ENCODE data around the gene SELENOH.

Gene SELENOH

DNA sequence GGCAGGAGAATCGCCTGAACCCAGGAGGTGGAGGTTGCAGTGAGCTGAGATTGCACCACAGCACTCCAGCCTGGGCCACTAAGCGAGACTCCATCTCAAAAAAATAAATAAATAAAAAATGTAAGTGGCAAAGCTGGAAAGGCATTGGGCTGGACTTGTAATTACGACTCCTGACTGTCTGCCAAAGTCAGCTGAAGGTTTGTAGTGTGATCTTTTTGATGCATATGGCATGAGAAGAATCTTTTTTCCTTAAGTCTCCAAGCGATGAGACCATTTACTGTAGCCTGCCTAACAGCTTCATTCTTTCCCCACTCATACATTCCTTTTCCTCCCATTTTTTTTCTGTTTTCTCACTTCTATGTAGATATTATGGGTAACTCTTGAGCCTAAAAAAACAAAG, 45.1 kb downstream of the SELENOH start:
- no peak for DNase-seq

DNA sequence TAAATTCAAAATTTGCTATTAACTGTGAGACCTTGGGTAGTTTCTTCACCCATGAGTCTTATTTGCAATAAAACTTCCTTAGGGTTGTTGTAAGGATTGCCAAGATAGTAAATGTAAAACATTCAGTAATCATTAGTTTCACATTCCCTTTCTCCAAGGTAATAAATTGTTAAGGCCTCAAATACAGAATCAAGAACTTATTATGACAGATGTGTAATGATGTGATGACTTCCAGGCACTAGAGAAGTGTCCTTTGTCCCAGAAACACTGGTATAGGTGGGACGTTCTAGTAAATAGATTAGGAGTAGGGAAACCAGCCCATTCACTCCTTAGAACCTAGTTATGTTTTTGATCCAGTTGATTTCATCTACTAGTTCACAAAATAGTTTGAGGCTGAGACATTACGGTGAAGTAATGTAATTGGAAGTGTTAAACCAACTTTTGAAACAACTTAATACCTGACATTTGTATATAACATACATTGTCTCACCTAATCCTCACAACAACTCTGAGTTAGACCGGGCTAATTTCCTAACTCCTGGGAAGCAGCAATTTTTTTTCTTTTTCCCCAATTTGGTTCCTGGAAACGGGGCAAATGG, 45.8 kb downstream of the SELENOH start:
- no peak for DNase-seq

DNA sequence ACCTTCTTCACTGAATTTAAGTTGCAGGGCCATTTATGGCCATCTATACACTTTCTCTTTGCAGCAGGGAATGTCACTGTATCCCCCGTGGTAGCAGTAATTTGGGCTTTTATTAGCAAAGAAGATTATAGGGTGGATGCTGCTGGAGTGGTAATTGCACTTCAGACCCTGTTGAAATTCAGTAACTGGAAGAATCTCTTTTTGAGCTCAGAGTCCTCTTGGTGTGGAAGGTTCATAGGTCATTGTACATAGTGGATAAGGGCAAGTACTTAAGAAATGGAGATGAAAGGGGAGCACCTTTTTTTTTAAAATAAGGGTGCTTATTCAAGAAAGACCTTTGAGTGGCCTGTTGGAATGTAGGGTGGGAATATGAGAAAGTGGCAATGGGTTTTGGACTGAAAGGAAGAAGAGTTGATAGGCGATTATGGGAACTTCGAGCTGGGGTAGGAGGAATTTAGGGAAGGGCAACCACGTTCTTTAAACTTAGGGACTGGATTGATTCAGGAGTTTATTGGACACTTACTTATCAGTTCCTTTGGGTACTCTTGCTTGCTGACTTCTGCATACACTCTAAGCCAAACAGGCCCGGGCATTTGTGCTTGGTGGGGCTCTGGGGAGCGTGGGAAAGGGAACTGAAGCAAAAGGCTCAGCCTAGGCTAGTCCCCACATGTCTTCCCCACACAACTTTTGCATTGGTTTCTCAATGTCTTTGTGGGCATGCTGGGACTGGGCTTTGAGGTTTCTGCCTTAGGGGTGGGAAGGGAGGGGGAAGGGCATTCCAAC, 46.8 kb downstream of the SELENOH start:
- DNase-seq, result no peak

DNA sequence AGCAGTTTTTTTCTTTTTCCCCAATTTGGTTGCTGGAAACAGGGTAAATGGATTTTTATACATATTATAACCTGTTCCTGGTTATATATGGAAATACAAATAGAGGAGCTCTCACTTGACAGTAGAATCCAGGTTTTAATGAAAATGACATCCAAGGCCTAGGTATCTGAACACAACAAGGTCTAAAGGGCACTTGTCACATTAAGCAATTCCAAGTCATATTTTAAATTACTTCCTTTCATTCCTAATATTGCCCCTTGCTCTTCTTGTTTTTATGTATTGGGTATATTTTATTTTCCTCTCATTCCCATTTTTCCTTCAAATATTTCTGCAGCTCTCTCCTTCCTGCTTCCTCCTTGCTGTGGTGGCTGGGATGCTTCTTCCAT, 47.4 kb downstream of the SELENOH start:
- DNase-seq, result no peak

DNA sequence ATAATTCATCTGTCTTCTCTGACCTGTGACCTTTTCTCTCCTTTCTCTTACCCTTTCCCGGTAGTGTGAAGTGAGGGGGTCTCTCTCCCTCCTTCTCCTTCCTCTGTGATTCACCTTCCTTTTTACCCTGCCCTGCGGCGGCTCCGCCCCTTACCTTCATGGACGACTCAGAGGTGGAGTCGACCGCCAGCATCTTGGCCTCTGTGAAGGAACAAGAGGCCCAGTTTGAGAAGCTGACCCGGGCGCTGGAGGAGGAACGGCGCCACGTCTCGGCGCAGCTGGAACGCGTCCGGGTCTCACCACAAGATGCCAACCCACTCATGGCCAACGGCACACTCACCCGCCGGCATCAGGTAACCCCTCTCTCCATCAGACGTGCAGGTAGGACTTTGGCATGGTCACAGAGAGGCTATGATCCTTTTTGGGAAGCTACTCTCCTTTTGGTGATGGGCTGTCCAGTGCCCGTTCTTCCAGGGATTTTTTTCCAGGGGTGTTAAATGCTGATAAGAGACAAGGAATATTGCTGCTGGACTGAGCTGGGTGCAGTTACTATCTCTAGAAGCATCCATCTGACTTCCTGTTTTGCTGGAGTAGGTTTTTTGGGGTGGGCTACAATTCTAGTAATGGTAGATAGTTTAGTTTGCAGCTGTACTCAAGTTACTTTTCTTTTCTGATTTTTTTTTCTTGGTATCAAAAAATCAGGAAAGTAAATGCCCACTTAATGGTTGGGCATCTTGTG, 50.2 kb downstream of the SELENOH start:
- no peak for DNase-seq

DNA sequence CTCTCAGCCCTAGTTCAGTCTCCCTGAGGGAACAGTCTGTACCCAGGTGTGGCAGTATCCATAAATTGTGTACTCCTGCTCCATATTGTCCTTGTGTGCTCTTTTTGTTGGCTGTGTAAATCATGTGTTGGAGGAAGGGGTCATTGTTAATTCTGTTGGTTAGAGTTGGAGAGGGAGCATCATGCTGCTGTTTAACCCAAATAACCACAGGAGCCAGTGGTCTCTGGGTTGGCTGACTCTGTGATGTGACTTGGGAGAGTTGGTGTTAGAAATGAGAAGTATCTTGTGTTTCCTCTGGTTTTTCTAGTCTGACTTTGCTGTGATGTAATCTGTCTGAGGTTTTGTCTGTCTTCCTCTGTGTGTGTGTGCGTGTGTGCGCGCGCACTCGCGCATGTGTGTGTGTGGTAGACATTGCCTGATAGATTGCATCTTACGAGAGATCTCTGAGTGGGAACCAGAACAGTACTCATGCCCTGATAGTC, 50.8 kb downstream of the SELENOH start:
- no peak for DNase-seq

DNA sequence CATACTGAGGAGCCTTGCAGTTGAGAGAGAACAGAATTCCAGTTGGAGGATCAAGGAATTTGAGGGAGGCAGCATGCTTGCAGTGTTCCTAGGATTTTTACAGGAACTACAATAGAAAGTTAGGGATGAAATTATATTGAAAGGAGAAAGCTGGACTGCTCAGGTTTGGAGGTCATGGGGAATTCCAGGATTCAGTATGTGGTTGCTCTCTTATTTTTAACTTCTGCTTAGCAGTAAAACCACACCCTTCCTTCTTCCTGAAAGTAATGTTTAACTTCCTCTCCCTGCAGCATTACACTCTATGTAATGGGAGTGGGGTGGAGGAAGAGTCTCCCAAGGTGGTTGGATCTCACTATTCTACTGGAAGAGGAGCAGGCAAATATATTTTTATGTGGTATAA, 51.6 kb downstream of the SELENOH start:
- DNase-seq, result no peak

Measured in HCEC 1CT (cell line).